ENCODE results near the gene AKR1C1.
"Not testable (repeated sequence)": the region's sequence is repeated elsewhere in the genome, so short reads cannot be mapped to it uniquely, and the experiment has no call there.

Gene AKR1C1

DNA sequence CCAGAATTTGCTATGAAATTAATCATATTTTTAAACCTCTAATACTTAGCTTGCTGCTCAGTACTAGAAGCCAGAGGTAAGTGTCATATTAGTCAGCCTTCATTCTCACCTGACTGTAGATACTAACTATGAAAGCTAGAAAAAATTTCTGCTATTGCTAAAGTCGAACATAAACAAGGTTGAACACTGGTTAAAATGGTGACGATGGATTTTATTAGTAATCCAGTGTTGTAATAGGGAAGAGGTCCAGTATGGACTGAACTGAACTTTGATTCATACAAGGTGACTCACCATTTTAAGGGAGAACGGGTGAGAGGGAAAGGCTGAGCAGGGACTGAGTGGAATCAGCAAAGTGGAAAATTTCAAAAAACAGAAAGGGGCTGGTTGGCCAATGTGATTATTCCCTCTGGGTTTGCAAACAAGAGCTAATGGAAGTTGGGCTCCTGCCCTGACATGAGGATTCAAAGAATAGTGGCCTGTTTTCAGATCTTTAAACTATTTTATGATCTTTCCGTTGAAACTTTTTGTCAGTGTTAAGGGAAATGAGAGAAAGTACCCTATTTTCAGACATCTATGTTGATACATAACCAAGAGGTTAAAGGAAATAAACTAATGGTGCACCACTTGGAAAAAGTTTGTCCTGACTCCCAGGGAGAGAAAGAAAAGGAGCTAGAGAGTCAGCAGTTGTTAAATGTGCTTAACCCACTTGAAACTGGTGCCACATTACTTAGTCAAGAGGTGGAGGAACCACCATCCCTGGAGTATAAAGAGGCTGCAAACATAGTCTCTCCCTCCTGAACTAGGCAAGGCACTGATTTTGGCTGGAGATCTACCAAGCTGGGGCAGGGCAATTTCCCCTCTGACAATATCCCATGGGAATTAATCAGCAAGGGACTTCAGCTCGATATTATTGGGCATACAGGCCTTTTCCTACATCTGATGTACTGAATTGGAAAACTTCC lies 15.3 kb upstream of the AKR1C1 start:
- no peak for DNase-seq

DNA sequence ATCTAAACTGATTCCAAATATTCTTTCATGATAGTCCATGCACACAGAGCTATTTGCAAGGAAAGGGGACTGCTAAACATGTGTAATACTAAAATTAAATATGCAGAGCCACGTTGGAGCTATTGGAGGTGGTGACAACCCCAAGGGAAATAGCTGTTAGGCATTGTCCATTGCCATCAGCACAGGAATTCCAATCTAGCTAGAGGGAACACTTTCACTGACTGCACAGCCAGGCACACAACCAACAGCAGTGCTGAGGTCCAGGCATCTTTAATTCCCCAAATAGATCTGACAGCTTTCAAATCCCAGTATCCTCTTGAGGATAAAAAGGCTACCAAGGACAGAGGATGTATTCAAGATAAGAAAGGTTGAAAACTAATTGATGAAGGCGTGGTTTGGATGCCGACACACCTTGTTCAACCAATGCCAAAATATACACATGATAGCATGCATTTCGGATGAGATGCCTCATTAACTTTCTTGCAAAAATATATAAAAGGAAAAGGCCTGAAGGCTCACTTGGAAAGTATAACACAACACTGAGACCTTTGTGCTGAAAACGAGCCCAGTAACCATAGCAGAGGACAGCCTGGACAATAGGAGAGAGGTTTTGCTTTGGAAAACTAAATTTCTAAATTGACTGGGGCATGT lies 11.6 kb upstream of the AKR1C1 start:
- DNase-seq: not testable (repeated sequence)

DNA sequence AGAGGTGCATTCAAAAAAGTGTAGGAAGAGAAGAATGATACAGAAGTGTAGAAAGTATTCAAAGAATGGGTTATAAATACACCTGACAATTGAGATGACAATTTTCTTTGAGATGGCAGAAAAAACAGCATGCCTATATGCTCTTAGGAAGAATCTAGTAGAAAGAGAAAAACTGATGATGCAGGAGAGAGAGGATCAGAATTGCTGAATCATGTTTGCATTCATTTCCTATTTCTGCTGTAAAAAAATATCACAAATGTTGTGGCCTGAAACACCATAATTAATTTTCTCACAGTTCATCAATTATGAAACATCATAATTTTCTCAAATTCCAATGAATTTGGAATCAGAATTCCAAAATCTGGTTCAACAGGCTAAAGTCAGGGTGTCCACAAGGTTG lies 9.8 kb upstream of the AKR1C1 start:
- no peak for DNase-seq

DNA sequence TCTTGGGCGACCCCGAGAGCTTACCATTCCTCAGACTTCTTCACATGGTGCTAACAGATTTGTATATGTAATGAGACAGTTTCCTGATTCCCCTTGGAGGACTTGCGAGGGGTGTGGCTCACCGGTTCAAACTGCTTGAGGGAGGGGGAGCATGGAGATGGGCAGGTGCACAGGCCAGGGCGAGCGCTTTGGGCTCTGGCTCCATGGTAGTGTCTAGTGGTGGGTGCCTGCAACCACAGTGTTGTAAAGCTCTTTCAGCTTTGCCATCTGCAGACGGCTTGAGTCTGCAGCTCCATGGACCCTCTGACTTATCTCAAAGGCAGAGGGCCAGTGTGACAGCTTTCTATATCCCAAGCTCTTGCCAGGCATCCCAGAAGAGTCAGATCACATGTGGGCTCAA lies 7.1 kb upstream of the AKR1C1 start:
- DNase-seq: not testable (repeated sequence)

DNA sequence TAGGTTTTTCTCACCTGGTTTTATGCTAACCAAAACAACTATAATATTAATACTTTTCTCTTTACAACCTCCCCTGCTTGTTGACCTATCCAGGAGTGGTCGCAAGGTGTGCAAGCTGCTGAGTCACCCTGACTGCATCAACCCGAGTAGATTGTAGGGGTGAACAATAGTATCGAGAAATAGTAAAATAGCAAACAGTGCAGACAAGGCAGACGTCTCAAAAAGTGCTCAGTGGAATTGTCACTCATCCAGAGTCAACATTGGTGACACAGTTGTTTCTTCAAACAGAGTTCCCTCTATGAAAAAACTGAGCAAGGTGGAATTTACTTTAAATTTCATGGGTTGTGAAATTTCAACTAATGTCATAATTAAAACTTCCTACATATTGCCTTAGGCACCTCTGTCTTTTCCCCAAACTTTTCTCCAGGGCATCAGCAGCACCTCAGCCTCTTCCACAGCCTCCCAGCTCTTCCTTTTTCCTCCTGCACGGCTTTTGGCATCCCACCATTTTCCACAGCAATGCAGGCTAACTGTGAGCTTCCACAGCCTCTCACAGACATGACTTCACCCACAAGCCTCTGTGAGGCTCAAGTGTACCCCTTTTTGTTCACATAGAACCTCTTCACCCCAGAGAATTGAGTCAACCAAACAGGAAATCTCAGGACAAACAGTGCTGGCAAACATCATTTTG lies 6.1 kb upstream of the AKR1C1 start:
- not testable (repeated sequence) for DNase-seq

DNA sequence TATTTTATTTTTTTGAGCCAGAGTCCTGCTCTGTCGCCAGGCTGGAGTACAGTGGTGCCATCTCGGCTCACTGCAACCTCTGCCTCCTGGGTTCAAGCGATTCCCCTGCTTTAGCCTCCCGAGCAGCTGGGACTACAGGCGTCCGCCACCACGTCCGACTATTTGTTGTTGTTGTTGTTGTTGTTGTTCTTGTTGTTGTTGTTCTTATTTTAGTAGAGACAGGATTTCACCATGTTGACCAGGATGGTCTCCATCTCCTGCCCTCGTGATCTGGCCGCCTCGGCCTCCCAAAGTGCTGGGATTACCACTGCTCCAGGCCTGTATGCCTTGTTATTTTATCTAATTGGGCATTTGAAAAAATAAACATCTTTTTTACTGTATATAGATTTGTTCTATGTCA lies 1.7 kb upstream of the AKR1C1 start:
- not testable (repeated sequence) for DNase-seq

DNA sequence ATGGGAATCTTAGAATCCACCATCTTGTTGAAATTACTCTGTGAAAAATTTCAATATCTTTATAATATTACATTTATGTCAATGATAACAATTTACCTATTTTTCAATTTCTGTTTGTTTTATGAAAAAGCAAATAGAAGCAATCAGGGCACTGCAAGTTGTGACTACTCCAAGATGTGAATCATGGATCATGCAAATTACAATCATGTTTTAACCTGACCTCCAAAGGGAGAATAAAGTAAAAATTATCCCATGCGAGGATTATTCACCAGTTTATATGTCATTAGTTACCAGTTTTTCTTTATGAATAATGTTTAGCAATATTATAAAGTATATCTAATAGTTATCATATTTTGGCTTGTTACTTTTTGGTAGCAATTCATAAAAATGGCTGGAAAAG lies 907 bp upstream of the AKR1C1 start:
- not testable (repeated sequence) for DNase-seq

DNA sequence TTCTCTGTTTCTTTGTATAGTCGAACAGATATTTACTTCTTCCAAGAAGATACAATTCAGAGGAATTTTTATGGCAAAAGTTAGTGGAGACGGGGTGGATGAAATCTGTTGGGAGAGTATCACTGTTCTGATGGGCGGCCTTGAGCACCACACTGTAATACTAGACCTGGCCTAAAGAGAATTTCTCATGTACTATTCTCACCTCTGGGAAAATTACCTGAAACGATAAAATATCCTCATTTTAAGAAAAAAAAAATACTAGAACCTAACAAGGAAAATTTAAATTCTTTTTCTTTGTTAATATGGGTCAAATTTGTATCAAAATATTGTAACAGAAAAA lies 570 bp downstream of the AKR1C1 start:
- DNase-seq: not testable (repeated sequence)

DNA sequence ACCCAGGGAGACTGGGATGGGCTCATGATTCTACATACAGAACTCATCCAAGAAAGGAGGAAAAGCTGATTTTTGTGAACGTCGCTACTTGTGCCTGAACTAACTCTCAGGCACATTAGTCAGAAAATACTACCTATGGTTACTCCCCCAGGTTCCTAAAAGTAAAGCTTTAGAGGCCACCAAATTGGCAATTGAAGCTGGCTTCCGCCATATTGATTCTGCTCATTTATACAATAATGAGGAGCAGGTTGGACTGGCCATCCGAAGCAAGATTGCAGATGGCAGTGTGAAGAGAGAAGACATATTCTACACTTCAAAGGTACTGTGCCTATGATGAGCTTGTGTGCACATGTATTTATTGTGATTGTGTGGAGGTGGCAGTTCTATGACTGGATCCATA lies 2.5 kb downstream of the AKR1C1 start:
- DNase-seq: not testable (repeated sequence)

DNA sequence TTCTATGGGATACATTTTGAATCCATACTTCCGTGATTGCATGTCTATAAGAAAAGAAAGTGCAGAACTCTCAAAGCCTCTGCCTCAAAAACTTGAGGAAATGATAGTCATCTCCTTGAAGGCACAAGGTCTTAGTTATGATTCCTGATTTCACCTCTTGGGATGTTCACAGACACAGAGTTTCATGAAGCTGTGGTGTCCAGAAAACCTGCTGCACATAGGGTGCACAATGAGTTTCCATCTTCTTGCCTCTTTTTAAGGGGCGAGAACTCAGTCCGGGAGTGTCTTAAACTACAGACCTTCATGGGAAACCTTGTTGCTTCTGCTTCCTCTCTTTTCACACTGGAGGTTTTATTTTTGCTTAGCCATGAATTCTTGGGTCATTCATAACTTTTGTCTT lies 4.0 kb downstream of the AKR1C1 start:
- not testable (repeated sequence) for DNase-seq

DNA sequence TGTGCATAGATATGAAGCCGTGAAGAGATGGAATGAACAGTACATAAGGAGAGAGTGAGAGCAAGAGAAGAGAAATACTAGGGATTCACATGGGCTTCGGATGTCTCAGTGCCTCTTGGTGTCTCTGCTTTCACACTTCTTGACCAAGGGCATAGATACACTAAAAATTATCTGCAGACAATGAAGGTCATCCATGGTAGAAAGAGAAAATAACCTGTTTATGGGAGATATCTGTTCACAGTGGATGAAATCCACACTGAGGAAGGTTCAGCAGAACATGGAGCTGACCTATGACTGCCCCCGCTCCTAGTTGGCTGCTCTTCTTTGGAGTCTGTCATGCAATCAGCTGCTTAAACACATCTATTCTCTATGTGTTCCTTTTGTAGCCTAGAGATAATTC lies 6.1 kb downstream of the AKR1C1 start:
- not testable (repeated sequence) for DNase-seq

DNA sequence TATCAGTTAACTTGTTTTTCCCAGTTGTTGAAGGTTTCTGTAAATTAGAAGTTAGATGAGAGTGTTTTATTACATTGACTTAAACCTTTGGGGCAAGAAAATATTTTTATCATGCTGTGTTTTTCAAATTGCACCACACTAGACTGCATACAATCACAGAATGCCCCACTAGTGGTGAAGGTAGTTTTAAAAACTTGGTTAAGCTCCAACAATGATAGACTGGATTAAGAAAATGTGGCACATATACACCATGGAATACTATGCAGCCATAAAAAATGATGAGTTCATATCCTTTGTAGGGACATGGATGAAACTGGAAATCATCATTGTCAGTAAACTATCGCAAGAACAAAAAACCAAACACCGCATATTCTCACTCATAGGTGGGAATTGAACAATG lies 7.1 kb downstream of the AKR1C1 start:
- DNase-seq: not testable (repeated sequence)

DNA sequence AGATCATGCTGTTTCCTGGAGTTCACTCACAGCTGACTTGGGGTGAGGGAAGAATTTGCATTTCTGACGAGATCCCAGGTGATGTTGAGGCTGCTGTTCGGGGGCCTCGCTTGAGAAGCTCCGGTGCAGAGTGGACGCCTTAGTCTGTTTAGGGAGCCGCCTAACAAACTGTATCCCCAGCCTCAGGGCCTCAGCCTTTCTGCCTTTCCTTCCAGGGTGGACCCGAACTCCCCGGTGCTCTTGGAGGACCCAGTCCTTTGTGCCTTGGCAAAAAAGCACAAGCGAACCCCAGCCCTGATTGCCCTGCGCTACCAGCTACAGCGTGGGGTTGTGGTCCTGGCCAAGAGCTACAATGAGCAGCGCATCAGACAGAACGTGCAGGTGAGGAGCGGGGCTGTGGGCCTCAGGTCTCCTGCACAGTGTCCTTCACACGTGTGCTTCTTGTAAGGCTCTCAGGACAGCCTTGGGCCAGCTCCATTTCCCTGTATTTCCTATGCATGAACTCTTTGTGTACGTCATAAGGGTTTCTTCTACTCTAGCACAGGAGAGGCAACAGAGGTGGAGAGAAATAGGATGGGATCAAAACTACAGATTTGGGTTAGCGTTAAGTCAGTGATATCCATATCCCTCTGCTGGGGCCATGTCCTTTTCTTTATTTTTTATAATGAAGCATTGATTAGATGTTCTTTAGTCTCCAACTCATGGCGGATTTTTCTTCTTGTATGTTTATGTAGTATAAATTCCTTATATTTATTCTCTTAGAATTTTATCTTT lies 9.3 kb downstream of the AKR1C1 start:
- not testable (repeated sequence) for DNase-seq

DNA sequence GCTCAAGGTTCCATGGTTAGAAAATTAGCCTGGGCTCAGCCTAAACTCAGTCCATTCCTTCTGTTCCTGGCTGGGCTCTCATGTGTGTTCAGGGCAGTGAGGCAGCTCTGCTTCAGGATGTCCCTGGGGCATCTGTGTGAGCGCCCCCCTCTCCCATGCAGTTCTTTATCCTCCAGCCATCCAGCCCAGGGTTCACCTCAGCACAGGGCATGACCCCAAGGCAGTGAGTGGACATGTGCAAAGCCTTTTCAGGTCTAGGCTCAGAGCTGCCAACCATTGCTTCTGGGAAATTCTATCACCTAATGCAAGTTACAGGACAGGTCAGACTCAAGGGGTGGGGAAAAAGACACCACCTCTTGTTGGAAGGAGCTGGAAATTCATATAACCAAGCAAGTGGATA lies 10.1 kb downstream of the AKR1C1 start:
- not testable (repeated sequence) for DNase-seq

DNA sequence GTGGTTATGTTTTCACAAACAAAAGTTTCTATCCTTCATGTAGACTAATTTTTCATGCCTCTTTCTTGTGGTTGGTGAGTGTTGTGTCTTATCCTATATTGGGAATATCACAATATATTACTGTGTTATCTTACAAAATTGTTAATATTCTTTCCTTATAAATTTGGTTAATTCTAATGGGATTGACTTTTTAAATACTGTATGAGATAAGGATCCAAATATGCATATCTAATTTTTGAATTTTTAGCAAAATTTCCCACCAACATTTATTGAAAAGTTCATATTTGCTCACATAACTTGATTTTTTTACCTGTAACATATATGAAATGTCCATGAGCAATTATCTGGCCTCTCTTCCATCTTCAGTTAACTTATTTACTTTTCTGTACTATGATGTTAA lies 11.2 kb downstream of the AKR1C1 start:
- not testable (repeated sequence) for DNase-seq

DNA sequence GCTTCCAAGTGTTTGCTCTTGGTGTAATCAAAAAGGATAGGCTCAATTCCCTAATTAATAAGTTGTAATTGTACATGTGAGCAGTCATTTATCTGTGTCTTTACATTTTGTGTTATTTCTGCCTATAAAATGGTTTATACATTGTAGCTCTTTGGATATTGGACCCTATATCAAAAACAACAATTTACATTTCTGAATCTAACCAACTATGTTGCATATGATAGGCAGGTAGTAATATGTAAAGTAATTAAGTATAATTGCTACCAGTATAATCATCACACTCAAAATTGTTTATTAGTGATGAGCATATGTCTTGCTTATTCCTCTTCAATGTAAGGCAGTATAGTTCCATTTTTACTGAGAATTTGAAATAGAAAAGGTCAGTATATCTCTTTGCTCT lies 13.8 kb downstream of the AKR1C1 start:
- DNase-seq: no peak

DNA sequence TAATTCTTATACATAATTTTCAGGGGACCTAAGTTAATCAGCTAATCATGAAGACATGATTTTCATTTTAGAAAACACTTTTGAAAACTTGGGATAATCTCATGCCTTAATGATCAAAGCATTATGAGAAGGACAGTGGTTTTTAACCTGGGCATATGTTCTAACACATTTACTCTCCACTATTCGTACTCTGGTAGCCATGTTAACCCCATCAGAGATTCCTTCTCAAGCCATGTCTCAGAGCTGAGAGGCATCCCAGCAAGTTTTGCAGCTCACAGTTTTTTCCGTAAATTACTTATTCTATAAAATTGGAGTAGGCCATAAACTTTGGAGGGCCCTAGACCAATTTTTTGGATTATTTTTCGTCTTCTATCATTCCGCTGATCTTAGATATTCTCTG lies 15.7 kb downstream of the AKR1C1 start:
- no peak for DNase-seq

DNA sequence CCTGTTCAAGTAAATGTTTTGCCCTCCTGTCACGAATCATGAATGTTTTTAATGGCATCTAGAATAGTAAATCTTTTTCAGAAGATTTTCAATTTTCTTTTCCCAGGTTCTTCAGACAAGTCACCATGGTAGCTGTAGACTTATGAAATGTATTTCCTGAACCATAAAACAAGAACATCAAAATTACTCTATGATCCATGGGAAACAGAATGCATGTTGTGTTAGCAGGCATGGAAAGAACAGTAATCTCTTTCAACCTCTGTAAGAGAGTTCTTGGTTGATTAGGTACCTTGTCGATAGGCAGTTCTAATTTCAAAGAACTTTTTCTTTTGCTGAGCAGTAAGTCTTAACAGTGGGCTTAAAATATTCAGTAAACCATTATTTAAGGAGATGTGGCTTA lies 17.6 kb downstream of the AKR1C1 start:
- DNase-seq: no peak

DNA sequence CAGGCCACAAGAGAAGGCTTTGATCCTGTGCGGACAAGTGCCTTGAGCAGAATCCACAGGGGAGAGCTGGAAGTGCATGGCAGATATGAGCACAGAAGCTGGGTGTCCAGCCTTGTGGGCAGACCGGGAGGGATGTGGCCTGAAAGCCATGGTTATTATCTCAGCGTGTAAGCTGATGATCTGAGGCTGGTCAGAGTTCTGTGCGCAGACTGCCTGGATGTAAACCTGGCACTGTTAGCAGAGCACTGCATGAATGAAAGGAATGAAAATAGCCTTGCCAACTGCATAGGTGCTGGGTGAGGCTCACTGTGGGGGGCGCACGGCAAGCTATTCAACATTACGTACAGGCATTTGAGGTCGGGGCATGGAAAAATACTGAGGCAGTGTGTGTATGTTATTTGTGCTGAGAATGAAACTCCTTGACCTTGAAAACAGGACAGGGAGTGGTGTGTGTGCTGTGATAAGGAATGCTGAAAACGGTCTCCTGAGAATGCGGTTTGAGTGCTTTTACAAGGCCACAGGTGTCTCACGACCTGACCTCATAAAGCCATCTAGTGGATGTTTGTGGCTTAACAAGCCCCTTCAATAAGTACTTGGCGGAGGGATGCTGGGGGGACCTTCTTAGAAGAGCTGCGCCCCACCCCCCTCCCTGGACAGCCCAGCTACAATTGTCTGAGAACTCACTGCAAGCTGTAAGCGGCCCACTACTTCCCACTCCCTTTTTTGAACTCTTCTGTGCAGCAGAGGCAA lies 18.7 kb downstream of the AKR1C1 start:
- DNase-seq: no peak

DNA sequence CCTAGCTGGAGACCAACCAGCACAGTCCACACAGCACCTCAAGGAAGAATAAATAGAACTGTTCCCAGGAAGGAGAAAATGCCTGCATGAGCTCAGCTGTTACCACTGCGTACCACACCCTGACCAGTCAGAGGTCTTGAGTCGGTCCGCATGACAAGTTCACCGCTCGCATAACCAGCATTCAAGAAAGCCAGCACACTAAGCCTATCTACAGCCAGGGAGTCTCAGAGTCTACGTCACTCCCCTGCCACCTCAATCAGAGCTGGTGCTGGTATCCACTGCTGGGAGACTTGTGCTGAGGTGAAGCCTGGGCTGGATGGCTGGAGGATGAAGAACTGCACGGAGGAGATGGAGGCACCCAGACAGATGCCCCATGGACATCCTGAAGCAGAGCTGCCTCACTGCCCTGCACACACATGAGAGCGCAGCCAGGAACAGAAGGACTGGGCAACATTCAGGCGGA lies 19.6 kb downstream of the AKR1C1 start:
- DNase-seq: no peak

DNA sequence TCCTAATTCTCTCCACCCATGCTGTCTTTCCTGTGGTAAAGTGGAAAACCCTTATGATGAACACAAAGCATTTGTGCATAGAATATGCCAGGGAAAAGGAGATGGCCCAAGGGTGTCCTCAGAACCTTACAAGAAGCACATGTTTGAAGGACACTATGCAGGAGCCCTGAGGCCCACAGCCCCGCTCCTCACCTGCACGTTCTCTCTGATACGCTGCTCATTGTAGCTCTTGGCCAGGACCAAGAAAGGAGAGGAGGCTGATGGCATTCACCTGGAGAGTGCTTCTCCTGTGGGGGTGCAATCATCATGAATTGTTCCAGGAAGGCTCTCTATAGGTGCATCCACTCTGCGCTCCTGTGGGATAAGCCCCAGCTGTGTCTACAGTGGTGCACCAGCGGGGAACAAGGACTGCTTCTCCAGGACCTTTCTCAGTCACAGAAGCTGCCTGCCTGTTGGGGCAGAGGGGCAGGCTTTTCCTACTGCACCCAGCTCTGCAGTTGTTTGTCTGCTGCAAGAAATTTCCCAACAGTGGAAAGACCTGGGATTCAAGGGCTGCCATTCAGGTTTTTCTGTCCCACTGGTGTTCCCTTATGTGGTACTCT lies 20.5 kb downstream of the AKR1C1 start:
- DNase-seq: no peak

DNA sequence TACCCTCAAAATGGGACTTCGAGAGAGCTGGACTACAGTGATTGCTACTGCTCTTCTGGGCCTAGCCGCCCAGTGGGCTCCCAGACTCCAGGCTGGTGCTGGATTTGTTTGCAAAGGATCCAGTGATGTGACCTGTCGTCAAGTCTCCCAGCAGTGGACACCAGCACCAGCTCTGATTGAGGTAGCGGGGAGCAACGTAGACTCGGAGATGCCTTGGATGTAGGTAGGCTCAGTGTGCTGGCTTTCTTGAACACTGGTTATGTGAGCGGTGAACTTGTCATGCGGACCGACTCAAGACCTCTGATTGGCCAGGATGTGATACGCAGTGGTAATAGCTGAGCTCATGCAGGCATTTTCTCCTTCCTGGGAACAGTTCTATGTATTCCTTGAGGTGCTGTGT lies 21.0 kb downstream of the AKR1C1 start:
- DNase-seq: no peak
